ENCODE data around the gene RMDN2.

DNA sequence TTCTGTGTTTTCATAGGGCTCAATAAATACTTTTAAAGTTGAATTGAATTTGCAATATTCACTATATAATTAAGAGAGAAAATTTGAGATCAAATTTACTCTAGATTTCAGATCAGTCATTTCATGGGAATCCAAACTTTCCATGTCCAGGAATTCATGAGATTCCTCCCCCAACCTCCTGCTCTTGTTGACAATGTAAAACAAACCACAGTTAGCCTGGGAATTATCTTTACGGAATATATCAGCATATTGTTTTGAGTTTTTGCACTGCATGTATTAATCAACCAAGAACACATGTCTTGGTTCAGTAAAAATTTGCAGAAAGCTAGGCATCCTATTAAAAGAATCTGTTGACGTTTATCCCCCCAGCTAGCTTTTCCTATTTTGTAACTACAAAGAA is 108.6 kb downstream of the RMDN2 start:
- TF ChIP-seq, protein P1, sequence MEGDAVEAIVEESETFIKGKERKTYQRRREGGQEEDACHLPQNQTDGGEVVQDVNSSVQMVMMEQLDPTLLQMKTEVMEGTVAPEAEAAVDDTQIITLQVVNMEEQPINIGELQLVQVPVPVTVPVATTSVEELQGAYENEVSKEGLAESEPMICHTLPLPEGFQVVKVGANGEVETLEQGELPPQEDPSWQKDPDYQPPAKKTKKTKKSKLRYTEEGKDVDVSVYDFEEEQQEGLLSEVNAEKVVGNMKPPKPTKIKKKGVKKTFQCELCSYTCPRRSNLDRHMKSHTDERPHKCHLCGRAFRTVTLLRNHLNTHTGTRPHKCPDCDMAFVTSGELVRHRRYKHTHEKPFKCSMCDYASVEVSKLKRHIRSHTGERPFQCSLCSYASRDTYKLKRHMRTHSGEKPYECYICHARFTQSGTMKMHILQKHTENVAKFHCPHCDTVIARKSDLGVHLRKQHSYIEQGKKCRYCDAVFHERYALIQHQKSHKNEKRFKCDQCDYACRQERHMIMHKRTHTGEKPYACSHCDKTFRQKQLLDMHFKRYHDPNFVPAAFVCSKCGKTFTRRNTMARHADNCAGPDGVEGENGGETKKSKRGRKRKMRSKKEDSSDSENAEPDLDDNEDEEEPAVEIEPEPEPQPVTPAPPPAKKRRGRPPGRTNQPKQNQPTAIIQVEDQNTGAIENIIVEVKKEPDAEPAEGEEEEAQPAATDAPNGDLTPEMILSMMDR (IDR thresholded peaks at IDR 0.05): no peak
- TF ChIP-seq POLR2A (IDR thresholded peaks at IDR 0.05): no peak

Data from uterus (tissue), 2 donors.